Measurements from ENCODE around the gene PRDX2.
A peak's percentile ranks its signal among the peaks of the same experiment; 100 is the strongest.

DNA sequence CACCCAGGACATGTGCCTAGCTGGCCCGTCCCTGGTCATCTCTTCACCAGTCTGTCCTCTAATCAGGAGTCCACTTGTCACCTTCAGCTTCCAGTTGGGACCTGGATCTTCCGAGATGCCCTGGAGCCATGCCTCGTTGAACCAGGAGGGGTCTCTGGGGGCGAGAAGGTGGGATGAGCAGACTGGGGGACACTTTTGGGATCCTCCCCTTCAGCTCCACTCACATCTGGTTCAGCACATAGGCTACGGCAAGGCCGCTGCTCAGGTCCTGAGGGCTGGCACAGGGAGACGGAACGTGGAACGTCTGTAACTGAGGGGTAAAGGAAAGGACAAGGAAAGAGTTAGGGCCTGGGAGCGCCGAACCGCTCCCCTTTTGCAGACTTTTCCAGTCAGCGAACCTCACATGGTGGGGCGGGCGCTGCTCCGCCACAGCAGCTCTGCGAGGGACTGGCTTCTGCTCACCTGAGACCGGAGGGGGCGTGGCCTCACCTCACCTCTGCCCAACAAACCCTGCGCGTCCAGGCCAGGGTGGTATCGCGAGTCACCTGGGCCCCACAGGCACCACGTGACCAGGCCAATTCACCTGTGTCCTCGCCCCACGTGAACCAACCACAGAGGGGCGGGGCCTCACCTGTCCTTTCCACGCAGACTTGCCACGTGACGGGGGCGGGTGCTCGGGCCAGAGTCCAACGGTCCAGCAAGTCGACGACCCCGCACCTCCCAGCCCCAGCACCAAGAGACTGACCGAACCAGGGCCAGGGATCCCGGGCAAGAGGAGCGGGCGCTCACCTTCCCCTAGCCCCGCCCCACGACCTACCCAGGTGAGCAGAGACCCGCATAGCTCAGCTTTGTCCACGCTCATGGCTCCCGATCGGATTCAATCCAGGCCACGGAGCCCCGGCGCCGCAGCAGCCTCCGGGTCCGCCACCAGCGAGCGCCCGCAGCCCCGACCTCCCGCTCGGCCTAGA is 26.7 kb downstream of the PRDX2 start, which contains the start of gene HOOK2:
- TF ChIP-seq MXI1 (conservative IDR thresholded peaks at IDR 0.05; ENCODE audit: poor library complexity, severe bottlenecking) (peak; percentile 75), TAF1 (IDR thresholded peaks at IDR 0.05; ENCODE audit: low read depth) (no peak), EZH2 (IDR thresholded peaks at IDR 0.05; ENCODE audit: borderline replicate concordance, insufficient read depth, low read length, poor library complexity, severe bottlenecking) (no peak), POLR2AphosphoS5 (IDR thresholded peaks at IDR 0.05) (peak; percentile 70), RAD21 (conservative IDR thresholded peaks at IDR 0.05) (no peak), EP300 (conservative IDR thresholded peaks at IDR 0.05; ENCODE audit: poor library complexity, severe bottlenecking) (no peak), SMC3 (conservative IDR thresholded peaks at IDR 0.05; ENCODE audit: poor library complexity) (no peak)
- TF ChIP-seq, protein P1, sequence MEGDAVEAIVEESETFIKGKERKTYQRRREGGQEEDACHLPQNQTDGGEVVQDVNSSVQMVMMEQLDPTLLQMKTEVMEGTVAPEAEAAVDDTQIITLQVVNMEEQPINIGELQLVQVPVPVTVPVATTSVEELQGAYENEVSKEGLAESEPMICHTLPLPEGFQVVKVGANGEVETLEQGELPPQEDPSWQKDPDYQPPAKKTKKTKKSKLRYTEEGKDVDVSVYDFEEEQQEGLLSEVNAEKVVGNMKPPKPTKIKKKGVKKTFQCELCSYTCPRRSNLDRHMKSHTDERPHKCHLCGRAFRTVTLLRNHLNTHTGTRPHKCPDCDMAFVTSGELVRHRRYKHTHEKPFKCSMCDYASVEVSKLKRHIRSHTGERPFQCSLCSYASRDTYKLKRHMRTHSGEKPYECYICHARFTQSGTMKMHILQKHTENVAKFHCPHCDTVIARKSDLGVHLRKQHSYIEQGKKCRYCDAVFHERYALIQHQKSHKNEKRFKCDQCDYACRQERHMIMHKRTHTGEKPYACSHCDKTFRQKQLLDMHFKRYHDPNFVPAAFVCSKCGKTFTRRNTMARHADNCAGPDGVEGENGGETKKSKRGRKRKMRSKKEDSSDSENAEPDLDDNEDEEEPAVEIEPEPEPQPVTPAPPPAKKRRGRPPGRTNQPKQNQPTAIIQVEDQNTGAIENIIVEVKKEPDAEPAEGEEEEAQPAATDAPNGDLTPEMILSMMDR (IDR thresholded peaks at IDR 0.05; ENCODE audit: poor library complexity, severe bottlenecking), result no peak
- TF ChIP-seq, protein P2, sequence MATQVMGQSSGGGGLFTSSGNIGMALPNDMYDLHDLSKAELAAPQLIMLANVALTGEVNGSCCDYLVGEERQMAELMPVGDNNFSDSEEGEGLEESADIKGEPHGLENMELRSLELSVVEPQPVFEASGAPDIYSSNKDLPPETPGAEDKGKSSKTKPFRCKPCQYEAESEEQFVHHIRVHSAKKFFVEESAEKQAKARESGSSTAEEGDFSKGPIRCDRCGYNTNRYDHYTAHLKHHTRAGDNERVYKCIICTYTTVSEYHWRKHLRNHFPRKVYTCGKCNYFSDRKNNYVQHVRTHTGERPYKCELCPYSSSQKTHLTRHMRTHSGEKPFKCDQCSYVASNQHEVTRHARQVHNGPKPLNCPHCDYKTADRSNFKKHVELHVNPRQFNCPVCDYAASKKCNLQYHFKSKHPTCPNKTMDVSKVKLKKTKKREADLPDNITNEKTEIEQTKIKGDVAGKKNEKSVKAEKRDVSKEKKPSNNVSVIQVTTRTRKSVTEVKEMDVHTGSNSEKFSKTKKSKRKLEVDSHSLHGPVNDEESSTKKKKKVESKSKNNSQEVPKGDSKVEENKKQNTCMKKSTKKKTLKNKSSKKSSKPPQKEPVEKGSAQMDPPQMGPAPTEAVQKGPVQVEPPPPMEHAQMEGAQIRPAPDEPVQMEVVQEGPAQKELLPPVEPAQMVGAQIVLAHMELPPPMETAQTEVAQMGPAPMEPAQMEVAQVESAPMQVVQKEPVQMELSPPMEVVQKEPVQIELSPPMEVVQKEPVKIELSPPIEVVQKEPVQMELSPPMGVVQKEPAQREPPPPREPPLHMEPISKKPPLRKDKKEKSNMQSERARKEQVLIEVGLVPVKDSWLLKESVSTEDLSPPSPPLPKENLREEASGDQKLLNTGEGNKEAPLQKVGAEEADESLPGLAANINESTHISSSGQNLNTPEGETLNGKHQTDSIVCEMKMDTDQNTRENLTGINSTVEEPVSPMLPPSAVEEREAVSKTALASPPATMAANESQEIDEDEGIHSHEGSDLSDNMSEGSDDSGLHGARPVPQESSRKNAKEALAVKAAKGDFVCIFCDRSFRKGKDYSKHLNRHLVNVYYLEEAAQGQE (IDR thresholded peaks at IDR 0.05; ENCODE audit: borderline replicate concordance), result no peak
